Brain microvascular endothelial cell (primary cell): Measurements from ENCODE around the gene SIN3A.
A peak's percentile ranks its signal among the peaks of the same experiment; 100 is the strongest.

ENCODE experiments used
- DNase-seq: peaks from one replicate; pipeline ENCODE4 v3.0.0-alpha.2; 2020
- H3K27ac ChIP-seq: fragments of 250-450 bp; sonication (Bioruptor Pico); 2 replicates; pipeline ENCODE4 v1.5.1; 2020; ENCODE audit warnings: mild to moderate bottlenecking, moderate library complexity
- H3K27me3 ChIP-seq: fragments of 250-450 bp; sonication (Bioruptor Pico); replicated peaks from 2 replicates; pipeline ENCODE4 v1.5.1; 2020; ENCODE audit warnings: mild to moderate bottlenecking
- H3K36me3 ChIP-seq: fragments of 250-450 bp; sonication (Bioruptor Pico); replicated peaks from 2 replicates; pipeline ENCODE4 v1.5.1; 2020; ENCODE audit warnings: mild to moderate bottlenecking
- H3K4me3 ChIP-seq: 2 replicates; pipeline ENCODE4 v1.5.1; 2011; ENCODE audit warnings: low read depth, mild to moderate bottlenecking, control low read depth, low read length, moderate library complexity
- CTCF ChIP-seq: IDR thresholded peaks from 2 replicates; pipeline ENCODE4 v1.5.1; 2011; ENCODE audit warnings: low read depth, mild to moderate bottlenecking, moderate library complexity, low read length, control low read depth, inconsistent platforms; ENCODE audit errors: missing control alignments
- in situ Hi-C: cut with HindIII; loops from 2 replicates; pipeline ENCODE4 v1.10.0; 2017; ENCODE audit warnings: low sequenced_read_pairs, low pct_ligation_motif_present

The SIN3A gene

DNA sequence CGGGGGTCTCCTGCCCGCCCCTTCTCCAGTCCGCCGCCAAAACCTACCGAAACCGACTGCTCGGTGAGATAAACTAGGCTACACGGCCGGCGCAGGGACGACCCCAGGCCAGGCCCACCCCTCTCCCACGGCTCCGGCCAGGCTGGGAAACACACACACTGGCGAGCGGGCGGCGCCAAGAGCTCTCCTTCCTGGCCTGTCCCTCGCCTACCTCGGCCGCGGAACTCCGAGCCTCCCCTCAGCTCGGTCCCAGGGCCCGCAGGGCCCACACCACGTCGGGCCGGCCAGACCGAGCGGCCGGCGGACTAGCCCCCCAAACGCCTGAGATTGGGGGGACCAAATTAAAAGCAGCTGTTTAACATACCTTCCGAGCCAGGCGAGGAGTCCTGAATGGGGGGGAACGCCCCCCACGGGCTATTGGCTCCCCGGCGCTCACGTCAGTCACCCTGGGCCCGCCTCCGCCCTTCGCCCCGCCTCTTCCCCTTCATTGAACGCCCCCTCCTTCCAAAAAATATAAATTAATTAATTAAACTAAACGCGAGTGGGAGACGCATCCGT lies 4.0 kb upstream of the SIN3A start:
- Histone ChIP-seq H3K36me3 (no peaks in the 10 kb centered on the region), H3K27ac (peak overlapping the region; percentile 86), H3K4me3 (peak overlapping the region; percentile 87), H3K27me3 (no peaks in the 10 kb centered on the region)
- TF ChIP-seq CTCF, result no peak
- in situ Hi-C loops, result no loop called here
- DNase-seq, result peak; percentile 68

GRCh38 chr15:75454471-75455378 lies 3.2 kb upstream of the SIN3A start:
- H3K4me3 ChIP-seq, result peak overlapping the region; percentile 87
- peak; percentile 7 for DNase-seq
- H3K36me3 ChIP-seq, result no peaks in the 10 kb centered on the region
- no peak for TF ChIP-seq CTCF
- peak overlapping the region; percentile 86 for H3K27ac ChIP-seq
- no peaks in the 10 kb centered on the region for H3K27me3 ChIP-seq
- in situ Hi-C loops, result no loop called here

DNA sequence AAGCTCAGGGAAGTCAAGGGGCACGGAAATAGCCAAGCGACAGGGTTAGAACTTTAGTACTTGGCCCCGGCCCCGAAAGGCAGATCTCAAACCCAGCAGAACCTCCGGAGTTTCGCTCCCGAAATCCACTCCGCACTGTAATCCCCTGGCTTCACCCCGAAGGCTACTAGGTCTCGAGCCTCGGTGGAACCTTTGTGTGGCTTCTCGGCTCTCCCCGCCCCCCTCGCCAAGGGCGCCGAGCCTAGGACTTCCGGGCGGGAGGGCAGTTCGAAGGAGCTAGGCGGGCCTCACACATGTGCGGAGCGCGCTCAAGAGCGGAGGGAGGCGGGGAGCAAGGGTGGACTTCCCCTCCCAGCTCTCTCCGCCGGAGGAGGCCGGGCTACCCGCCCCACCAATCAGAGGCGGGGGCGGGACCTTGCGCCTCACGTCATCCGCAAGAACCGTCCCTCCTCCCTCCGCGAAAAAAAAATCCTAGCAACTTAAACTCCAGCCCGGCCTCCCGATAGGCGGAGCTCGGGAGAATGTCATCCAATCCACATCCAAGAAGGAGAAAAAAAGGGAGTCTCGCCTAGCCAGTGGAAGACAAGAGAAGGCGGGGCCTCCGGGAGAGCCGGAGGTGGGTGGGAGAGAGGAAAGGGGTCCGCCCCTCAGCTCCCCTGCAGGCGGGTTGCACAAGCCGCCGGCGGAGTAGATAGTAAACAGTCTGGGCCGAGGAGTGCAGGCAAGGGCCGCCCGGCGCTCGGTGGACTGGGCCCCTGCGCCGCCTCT lies 2.4 kb upstream of the SIN3A start:
- Histone ChIP-seq H3K4me3 (peak overlapping the region; percentile 87), H3K27ac (peak overlapping the region; percentile 86), H3K27me3 (no peaks in the 10 kb centered on the region), H3K36me3 (no peaks in the 10 kb centered on the region)
- in situ Hi-C loops, result no loop called here
- DNase-seq, result peak; percentile 99
- TF ChIP-seq CTCF, result no peak

- DNase-seq, result peak; percentile 14
- in situ Hi-C loops, result no loop called here
- H3K4me3 ChIP-seq, result peak overlapping the region; percentile 66
- no peaks in the 10 kb centered on the region for H3K27me3 ChIP-seq
- peak overlapping the region; percentile 83 for H3K27ac ChIP-seq
- H3K36me3 ChIP-seq, result no peaks in the 10 kb centered on the region
- TF ChIP-seq CTCF, result peak; percentile 37
These were observed 1.6 kb upstream of the SIN3A start for GRCh38 chr15:75452865-75453702.

- Histone ChIP-seq H3K27ac (peak overlapping the region; percentile 83), H3K4me3 (peak overlapping the region; percentile 66), H3K36me3 (no peaks in the 10 kb centered on the region), H3K27me3 (no peaks in the 10 kb centered on the region)
- DNase-seq, result peak; percentile 68
- in situ Hi-C loops, result no loop called here
- no peak for TF ChIP-seq CTCF
These were observed 924 bp upstream of the SIN3A start for GRCh38 chr15:75452364-75452864.
